Astrocyte (in vitro differentiated cells and primary cell): Measurements from ENCODE around the gene STIL.

ENCODE experiments used
- EZH2 ChIP-seq: IDR thresholded peaks from 2 replicates; pipeline ENCODE4 v1.6.1; 2012; ENCODE audit warnings: mild to moderate bottlenecking, low read length, inconsistent platforms; ENCODE audit not compliant: insufficient read depth
- TF ChIP-seq, protein P1 (sequence below): IDR thresholded peaks from 2 replicates; pipeline ENCODE4 v1.5.1; 2011; ENCODE audit warnings: low read depth, mild to moderate bottlenecking, inconsistent platforms, low read length, moderate library complexity; ENCODE audit not compliant: insufficient read depth

DNA sequence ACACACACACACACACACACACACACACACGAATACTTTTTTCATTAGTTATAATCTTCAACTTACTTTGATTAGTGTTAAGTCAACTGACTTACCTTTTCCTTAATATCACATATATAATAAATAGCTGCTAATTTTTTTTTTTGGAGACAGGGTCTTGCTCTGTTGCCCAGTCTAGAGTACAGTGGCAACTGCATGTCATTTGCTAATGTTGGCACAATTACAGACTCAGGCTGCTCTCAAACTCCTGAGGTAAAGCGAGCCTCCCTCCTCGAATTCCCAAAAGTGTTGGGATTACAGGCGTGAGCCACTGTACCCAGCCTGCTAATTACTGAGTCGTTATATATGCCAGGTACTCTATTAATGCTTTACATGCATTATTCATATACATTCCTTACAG lies 61.2 kb downstream of the STIL start:
- TF ChIP-seq, protein P1, sequence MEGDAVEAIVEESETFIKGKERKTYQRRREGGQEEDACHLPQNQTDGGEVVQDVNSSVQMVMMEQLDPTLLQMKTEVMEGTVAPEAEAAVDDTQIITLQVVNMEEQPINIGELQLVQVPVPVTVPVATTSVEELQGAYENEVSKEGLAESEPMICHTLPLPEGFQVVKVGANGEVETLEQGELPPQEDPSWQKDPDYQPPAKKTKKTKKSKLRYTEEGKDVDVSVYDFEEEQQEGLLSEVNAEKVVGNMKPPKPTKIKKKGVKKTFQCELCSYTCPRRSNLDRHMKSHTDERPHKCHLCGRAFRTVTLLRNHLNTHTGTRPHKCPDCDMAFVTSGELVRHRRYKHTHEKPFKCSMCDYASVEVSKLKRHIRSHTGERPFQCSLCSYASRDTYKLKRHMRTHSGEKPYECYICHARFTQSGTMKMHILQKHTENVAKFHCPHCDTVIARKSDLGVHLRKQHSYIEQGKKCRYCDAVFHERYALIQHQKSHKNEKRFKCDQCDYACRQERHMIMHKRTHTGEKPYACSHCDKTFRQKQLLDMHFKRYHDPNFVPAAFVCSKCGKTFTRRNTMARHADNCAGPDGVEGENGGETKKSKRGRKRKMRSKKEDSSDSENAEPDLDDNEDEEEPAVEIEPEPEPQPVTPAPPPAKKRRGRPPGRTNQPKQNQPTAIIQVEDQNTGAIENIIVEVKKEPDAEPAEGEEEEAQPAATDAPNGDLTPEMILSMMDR: no peak
- TF ChIP-seq EZH2: no peak
